HG03095 (cell line): ENCODE results near the gene RASGRP1.
"Not testable (repeated sequence)": the region's sequence is repeated elsewhere in the genome, so short reads cannot be mapped to it uniquely, and the experiment has no call there.

Experiments
- ATAC-seq: cut with Tn5 transposase; IDR thresholded peaks from one replicate; pipeline ENCODE4 v1.9.1; 2021; ENCODE audit warnings: moderate library complexity; ENCODE audit not compliant: unreplicated experiment

RASGRP1 gene

DNA sequence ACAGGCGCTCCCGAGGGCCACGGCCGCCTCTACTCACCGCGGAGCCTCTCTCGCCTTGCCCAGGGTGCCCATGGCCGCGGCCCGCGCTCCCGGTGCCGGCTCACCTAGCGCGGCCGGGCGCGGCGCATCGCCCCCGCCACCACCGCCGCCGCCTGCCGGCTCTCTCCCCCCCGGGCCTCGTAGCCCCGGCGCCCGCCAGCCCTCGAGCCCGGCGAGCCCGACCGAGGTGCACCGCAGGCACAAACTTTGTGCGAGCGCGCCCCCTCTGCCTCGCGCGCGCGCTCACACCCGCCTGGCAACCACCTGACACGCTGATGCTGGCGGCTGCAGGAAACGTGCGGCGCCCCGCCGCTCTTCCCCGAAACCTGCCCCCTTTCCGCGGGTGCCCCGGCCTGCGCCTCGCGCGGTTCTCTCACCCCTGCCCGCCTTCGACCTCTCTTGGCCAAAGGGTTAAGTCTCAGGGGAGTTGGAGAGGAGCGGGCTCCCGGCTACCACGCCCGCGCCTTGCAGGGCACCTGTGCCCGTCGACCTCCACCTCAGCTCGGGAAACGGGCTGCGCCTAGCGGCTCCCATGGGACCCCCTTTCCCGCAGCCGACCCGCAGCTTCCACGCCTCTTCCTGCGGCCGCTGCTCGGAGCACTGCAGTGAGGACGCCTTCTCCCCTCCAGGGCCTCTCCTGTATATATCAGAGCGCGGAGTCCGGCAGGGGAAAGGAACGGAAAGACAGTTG, at the start of gene RASGRP1:
RASGRP1 (minus strand) TSS at position 258 of the 730 bp plus-strand sequence; CDS start at position 72, 186 bp downstream.
- ATAC-seq: peak; percentile 56

DNA sequence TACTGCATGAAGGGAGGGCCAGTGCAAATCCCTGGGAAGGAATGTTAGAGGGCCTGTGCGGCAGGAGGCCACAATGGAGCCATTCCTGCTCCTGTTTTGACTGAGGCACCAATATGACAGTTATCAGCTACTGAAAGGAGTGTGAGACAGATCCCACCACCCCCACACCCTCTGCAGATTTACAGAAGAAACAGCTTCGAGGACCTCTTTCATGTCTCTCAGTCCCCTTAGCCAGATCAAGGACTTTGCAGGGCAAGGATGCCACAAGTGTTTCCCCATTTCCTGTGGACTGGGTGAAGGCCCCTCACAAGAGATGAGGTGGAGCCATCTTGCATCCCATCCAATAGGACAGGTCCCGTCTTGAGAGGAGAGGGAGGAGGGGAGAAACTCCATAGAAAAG, 48.5 kb upstream of the RASGRP1 start:
- no peak for ATAC-seq

DNA sequence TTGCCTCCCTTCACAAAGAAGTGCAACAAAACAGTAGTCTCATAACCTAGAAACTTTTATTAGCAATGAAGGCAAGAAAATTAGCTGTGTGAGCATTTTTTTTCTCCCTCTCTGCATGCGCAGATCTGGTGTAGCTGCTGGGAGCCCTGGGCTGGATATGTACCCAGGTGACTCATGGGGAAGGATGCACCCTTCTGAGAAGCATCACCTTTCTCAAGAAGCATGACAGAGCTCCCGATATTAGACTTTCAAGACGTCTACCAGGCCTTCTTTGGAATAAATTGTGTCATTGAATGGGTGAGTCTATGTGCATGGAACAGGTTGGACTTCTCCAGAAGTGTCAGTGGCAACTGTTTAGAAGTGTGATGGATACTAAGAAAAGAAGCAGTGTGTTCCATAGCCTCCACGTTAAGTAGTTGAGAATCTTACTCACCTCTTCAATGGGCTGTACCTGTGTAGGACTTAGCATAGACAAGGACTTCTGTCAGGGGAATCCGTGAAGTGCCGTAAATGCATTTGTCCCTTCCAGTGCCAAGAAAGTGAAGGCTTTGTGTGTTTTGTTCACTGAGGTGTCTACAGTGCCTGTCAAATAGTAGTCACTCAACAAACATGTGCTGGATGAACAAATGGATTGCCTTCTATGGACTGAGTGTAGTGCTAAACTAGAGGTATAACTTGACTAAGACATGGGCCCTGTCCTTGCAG, 47.7 kb upstream of the RASGRP1 start:
- no peak for ATAC-seq

DNA sequence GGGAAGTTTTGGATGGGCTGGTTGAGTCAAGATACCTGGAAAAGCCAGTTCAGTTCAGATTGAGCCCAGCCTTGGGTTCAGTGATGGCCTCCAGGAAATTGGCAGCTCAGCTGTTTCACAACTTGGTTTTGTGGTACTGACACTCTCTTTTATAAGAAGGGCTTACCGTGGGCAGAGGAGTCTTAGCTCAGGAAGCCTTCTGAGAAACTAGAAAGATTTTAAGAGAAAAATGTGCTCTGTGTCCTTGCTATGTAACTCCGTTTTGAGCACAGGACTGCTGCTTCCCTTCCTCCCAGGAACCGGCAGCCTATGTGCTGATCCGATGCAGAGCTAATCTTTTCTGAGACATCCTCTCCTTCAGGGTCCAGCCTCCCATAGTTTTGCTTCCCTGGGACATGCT, 46.6 kb upstream of the RASGRP1 start:
- no peak for ATAC-seq

DNA sequence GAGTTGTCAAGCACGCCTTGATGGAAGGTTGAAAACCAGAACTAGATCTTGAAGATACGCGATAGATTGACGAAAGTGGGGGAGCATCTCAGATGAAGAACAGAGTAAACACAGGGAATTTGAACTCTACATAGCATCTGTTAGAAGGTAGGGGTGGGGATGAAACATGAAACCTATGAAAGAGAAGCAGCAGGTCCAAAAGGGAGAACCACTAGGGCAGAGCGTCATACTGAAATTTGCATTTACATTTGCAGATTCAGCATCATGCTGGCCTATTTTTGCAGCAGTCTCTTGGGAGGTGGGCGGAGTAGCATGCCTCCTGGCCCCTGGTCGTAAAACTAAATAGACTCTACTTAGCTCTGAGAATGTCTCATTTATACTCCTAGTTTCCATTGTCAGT, 46.1 kb upstream of the RASGRP1 start:
- ATAC-seq: no peak

DNA sequence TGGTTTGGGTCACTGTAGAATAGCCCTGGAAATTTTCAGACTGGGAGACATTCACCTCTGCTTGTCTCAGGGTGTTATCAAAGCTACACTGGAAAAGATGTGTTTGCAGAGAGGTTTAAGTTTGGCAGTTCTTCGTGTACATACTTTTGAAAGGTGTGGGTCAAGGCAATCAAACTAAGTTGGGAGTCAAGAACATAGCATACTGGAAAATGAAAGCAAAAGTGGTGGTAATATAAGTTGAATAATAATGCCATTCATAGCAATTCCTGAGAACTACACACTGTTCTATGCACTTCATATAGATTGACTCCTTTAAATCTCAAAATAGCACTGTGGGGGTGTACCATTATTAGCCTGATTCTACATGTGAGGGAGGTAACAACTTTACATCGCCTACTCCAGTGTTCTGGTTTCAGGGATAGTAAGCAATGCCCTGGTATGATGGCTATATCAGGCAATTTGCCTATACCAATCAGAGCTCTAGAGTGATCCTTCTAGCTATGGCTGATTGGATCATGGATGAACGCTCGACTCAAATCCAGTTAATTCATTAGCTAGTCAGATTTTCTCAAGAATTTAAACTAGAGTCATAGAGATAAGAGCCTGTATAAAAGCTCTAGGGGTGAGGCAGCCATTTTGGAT, 44.6 kb upstream of the RASGRP1 start:
- ATAC-seq: no peak

DNA sequence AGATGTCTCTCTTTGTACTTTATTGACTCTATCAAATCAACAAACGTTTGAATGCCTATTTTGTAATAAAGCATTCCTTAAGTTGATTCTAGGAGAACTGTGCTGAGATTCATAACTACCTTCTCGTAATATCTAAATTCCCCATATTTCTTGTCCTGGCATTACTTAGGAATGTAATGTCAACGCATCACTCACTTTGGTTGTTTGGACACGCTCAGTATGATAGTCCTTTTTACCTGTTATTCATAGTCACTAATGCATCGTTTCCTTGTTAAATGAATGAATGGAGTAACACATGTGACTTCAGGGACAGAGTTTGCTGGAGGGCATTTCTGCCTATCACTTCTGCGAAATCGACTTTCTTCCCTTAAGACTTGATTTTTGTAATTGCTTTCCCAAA, 44.1 kb upstream of the RASGRP1 start:
- ATAC-seq: no peak

DNA sequence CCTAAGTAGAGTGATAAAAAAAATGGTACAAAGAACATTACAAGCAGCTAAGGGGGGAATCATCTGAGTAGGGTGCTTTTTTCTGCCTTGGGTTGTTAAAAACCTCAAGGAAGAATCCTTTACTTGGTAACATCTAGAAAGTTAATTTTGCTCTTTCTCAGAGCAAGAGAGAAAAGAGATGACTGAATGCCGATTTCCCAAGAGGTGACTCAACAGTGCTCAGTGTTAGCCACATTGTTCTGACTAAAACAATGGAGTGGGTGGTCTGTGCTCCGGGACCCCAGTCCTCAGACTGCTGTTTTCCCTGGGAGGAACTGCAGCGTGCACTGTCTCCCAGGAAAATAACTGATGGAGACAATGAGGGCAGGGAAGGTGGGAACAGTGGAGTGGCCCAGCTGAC, 41.1 kb upstream of the RASGRP1 start:
- ATAC-seq: no peak

DNA sequence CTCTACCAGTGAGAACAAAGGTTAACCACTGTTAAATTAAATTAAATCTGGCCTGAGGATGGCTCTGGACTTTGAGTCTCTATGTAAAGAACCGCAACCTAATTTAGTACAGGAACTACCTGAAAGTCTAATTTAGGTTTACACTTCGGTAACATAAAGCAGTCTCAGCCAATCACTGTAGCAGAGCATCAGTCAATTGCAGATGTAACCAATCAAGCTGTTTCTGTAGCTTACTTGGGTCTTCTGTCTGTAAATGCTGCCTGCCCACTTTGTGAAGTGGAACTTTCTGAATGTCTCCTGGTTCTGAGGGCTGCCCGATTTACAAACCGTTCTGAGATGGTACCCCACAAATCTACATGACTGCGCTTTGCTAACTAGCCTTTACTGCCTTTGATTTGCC, 39.1 kb upstream of the RASGRP1 start:
- no peak for ATAC-seq

DNA sequence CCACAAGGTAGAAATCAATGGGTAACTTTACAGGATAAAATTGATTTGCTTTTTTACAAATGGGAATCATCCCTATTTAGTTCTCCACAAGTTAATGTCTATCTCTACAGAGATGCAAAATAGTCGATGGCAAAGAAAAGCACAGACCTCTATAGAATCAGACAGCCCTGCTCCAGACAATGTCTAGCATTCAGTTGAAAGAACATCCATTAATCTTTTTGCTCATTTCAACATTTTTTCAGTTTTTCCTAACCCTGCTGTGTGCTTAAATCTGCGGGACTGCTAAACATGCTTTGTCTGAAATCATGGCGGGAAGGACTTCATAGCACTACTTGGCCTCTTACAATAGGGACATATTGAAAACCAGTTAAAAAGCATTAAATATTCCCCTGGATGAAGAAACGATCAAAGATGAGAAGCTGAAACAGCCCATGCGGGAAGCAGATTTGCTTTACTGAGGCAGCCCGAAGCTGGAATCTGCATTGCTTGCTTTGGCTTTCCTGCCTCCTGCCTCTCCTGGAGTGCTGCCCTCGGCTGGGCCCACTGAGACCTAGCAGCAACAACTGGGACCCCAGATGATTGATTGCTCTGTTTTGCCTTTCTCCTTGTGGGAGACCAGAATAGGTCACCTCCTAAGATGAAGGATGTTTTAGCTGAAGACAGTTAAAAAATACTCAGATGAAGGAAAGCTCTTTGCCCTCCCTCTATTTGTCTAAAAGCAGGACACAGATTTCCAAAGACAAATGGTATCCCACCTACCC, 38.5 kb upstream of the RASGRP1 start:
- no peak for ATAC-seq

DNA sequence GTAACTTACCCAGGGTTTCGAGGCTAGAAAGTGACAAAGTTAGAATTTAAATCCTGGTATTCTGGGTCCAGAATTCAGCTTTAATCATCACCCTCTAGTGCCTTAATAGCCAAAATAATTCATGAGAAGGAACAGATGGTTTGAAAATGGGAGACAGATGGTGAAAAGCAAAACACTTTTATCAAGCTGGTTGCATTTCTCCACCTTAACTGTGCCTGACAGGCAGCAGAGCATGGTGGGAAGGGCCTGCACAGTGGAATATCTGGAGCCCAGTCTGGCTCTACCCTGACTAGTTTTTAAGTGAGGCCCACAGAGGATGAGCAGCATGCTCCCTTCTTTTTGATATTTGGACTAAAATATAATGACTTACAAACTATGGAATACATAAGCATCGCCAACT, 35.6 kb upstream of the RASGRP1 start:
- ATAC-seq: no peak

DNA sequence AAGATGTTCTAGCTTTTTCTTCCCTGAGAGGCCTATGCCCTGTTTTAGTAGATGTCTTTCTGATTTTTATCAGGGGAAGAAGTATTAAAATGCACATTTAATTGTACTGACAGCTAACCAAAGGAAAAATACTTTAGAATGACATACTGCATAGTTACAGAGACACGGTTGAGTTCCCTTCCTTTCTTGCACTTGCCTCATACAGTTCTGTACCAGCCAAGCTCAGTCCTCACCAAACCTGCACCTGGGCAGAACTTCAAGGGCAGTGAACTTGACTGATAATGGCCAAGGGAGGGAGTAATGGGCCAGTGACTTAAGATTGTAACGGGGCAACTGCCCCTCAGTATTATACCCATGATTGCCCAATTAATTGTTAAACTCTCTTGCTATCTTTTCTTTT, 34.1 kb upstream of the RASGRP1 start:
- ATAC-seq: no peak

DNA sequence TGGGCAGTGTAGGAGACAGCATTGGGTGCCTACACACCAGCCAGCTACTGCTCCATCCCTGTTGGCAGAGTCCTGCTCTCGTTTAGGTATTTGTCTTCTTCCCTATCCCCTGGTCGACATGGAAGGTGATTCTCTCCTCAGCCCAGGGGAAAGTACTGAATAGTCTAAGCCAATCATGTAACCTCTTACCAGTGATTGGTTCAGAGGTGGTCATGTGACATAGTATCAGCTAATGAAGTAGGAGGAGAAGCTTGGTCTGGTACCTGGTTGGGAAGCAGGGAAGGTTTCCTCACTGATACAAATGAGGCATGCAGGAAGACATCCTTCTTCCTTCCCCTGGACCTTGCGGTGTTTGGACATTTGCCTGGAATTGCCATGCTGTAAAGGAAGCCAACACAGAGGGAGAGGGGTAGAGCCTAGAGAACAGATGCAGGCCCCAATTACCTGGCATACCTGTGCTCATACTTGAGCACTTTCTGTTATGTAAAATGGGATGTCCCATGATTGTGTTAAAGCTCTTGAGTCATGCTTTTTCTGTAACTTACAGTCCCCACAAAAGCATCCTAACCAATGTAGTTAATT, 32.7 kb upstream of the RASGRP1 start:
- no peak for ATAC-seq

DNA sequence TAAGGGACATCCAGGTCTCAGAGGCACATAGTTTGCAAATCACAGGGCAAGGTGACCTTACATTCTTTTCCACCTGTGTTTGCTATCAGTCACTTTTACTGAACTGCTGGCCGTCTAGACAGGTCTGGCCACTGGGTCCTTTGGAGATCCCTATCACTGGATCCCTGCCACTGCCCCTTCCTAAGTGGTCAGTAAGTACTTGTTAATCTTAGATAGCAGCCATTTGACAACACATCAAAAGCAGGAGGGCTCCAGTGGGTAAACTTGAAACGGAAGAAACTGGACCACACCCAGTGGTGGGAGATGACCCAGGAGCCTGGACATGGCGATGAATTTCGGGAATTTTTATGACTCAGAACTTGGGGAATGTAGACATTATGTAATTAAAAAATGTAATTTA, 28.9 kb upstream of the RASGRP1 start:
- ATAC-seq: no peak

DNA sequence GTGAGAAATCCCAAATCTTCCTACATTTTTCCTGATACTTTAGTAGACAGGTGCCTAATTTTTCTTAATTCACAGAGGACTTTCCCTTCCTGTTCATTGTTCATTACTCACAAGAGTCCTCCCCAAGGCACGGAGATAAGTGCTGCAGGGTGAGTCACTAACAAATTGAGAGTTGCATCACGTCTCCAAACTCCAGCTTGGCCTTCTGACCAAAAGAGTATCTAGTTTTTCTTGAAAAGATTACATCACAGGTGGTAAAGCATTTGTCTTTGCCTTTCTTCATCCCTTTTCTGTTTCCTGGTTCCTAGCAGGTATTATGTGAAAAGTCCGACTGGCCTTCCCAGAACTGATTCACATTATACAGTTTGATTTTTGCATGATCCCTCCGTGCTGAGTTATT, 24.9 kb upstream of the RASGRP1 start:
- ATAC-seq: no peak

DNA sequence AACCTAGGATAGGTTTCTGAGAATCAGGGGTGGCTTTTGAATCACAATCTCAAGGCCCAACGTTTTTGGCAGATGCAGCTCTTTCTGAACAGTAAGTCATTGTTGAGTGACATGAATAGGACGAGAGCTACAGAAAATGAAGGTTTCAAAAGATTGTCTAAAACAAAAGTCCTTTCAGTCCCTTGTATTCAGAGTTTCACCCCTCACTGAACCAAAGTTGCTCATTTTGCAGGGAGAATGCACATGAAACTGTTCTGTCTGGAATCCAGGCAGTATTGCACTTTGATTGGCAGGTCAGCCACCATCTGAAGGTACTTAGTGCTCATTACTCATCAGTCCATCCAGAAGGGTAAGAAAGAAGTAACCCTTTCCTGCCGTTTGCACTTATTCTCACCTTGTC, 24.1 kb upstream of the RASGRP1 start:
- ATAC-seq: no peak

DNA sequence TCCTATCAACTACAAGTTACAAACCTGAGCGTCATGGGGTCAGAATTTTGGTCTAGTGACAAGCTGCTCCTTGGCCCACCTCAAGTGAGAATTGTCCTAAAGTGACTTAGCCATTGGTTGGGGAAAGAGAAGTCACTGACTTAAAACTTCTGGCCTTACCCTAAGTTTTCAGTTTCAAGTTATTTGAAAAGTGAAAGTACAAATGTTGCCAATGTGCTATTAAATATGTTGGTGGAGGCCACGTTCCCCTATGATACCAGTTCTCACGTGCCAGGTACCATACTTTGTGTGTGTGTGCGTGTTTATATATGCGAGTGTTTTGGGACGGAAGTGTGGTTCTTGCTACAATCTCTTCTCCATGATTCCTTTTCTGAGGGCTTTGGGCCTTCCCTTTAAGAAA, 22.6 kb upstream of the RASGRP1 start:
- no peak for ATAC-seq

DNA sequence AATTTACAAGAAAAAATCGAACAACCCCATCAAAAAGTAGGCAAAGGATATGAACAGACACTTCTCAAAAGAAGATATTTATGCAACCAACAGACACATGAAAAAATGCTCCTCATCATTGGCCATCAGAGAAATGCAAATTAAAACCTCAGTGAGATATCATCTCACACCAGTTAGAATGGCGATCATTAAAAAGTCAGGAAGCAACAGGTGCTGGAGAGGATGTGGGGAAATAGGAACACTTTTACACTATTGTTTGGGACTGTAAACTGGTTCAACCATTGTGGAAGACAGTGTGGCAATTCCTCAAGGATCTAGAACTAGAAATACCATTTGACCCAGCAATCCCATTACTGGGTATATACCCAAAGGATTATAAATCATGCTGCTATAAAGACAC, 21.4 kb upstream of the RASGRP1 start:
- not testable (repeated sequence) for ATAC-seq

DNA sequence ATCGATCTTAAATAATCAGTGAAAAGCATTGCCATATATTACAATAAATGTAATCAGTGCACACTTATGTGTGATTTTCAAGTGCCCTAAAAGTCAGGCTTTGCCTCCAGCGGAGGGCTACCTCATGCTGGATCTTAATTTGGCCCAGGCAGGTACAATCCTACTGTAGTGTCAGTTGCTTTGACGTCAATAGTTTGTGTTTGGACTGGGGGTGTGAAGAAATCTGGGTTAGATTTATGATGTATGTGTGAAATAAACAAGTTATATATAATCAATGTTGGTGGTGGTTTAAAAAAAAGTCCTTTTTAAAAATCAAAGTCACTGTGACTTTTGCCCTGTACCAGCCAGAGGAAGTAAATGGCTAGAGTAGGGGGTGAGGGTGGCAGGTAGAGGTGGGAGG, 14.0 kb upstream of the RASGRP1 start:
- ATAC-seq: no peak

DNA sequence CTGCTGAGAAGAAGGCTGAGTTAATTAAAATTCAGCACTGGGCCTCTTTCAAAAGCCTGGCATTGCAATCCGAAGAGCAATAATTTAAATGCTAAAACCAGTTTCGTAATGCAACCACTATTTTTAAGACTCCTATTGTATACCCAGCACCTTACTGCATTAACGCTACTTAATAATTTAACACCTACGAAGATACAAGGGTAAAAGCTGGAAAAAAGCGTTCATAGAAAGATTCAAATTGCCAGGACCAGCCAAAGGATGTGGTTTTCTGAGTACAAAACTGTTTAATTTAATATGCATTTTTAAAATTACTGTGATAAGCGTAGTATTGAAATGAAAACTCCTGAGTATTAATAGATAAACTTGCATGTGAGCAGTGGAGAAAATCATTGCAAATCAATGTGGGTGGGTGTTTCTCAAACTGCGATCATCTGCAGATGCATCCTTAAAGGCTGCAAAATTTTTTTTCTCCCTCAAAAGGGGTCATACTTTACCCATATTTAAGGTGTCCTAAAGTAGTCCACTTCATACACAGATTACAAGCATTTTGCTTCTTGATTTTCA, 12.9 kb upstream of the RASGRP1 start:
- no peak for ATAC-seq

DNA sequence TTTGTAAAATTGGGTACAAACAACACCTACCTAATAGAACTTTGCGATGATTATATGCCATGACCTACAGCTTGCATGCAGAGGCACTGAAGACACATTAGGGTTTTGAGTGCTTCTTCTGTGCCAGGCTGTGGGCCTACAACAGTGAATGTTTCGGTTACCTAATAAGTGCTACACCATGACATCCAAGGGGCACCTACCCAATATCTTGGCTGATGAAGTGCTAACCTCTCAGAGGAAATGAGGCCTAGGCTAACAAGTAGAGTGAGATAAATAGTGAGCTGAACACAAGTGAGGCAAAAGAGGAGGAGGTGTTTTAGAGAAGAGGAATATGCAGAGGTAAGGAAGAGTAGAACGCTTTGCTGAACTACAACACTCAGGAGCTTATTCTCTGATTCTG, 12.2 kb upstream of the RASGRP1 start:
- no peak for ATAC-seq
